GM18907 (cell line): Measurements from ENCODE around the gene PIM2.
"Not testable (repeated sequence)": the region's sequence is repeated elsewhere in the genome, so short reads cannot be mapped to it uniquely, and the experiment has no call there.

Experiments
- ATAC-seq: cut with Tn5 transposase; IDR thresholded peaks from one replicate; pipeline ENCODE4 v1.9.1; 2021; ENCODE audit warnings: mild to moderate bottlenecking, moderate library complexity; ENCODE audit not compliant: unreplicated experiment

Gene PIM2

DNA sequence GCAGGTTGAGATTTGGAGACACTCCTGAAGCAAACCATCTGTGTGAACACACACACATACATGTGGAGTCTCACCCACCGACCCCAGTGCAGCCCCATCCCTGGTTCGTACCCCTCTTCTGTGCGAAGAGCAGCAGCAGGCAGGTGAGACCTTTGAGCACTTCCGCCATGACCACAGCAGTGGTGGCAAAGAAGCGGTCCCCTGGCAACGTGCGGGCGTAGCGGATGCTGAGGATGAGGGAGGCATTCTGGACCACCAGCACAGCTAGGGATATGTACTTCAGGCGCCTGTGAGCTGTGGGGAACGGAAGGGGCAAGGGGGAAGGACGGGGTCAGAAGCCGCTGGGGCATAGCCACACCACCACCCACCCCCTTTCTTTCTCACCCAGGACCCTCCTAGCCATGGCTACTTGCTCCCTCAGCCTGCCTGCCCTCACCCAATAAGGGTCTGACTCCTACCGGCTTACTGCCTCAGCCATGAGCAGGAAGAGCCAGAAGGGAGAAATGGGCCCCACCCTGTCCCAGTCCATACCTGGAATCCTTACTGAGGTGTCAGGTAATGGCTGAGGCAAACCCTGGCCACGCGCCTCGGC is 9.0 kb downstream of the PIM2 start:
- no peak for ATAC-seq

DNA sequence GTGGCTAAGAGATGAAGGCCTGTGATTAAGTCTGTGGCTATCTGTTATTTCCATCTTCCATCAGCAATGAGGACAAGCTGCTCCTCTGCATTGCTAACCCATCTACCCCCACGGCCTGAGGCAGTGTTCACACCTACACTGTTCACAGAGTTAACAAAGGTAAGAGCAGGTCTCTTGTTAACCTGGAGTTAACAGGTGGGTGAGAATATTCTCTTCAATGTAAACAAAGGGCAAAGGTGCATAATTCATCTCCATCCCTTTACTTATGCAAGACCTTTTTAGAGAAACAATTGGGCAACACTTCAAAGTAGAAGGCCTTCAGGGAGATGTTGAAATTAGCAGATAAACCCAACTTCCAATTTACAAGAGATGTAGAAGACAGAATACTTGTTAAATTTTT is 10.2 kb downstream of the PIM2 start:
- ATAC-seq: no peak

DNA sequence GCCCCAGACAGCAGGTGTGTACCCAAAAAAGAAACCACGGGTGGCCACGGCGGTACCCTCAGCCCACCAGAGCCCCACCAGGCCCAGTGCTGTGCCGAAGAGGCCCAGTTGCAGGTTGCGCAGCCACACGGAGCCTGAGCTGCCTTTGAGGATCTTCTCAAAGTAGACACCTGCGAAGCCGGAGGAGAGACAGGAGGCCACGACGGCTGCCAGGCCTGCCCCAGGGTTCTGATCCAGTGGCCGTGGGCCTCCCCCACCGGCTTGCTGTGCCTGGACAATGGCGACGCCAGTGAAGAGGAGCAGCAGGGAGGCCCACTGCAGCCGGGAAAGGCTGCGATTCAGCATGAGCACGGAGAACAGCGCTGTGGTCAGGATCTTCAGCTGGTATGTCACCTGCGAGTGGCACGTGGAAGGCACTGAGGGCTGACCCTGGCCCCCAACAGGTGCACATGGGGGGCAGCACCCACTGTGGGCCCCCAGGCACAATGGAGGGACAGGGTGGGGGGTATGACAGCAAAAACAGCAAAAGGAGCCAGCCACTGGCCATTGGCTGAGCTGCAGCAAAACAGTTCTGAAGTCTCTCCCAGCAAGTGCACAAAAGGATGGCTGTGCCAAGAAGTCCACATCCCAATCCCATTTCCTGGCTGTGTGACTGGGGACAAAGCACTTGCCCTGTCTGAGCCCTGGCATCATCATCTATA is 13.6 kb downstream of the PIM2 start:
- ATAC-seq: no peak

DNA sequence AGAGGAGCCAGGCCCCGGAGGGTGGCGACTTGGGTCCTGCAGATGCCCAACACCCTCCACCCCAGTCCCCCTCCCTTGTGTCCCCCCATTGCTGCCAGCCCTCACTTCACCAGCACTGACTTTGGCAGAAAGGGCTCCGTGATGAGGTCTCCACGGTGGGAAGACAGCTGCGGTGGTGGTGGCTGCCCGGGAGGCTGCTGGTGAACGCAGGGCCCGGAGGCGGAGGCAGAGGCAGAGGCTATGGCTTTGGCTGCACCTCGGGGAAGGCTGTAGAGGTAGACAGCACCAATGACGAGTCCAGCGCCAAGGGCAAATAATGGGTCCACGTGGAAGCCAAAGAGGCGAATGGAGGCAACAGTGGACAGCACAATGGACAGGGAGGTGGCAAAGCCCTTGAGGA is 14.2 kb downstream of the PIM2 start:
- no peak for ATAC-seq

DNA sequence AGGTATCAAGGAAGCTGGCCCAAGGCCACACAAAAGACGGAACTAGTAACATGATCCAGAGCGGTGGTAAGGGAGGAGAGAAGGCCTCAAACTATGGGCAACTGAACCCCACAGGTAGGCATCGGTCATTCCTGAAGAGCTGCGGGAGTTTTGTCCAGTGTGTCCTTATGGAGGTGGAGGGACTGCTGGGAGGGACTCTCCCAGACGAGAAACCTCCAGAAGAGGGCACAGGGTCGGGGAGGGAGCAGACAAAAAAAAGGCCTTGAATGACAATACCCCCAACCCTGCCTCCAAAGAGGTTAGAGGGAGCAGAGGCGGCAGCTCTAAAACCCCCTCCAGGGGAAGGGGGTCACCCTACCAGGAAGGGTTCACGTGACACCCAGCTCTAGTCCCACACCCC is 14.6 kb downstream of the PIM2 start:
- no peak for ATAC-seq

DNA sequence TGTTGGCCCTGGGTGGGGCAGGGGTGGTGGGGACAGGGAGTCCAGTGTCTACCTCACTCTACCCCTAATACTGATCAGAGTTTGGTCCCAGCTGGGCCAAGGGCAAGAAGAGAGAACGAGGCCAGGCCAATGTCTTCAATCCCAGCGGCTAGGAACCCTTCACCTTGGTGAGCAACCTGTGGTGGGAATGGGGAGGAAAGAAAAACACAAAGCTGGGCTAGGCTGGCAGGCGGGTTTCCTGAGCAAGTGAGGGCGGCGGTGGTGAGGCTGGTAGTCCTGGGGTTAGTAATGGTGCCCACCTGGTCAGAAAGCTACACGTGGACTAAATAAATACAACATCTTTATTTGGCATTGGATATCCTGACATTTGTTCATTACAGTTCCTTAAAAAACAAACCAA is 15.5 kb downstream of the PIM2 start:
- ATAC-seq: no peak

DNA sequence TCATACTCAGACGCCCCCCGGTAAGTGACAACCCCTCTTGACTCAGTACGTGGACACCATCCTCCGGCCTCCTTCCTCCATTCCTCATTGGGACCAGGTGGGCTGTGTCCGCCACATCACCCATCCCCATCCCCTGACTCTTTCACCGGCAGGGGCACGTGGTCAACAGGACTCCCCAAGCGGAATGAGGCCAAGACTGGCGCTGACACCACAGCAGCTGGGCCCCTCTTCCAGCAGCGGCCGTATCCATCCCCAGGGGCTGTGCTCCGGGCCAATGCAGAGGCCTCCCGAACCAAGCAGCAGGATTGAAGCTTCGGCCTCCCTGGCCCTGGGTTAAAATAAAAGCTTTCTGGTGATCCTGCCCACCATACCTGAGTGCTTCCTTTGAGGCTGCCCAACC is 16.0 kb downstream of the PIM2 start:
- ATAC-seq: no peak

DNA sequence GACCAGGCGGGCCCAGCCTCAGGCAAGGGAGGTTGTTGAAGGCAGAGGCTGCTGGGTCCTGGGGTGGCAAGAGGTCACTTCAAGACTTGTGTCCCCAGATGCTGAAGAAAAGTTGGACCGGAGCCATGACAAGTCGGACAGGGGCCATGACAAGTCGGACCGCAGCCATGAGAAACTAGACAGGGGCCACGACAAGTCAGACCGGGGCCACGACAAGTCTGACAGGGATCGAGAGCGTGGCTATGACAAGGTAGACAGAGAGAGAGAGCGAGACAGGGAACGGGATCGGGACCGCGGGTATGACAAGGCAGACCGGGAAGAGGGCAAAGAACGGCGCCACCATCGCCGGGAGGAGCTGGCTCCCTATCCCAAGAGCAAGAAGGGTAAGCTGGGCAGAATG is 16.7 kb downstream of the PIM2 start:
- ATAC-seq: no peak

- ATAC-seq: no peak
Observed at GRCh38 chrX:48901069-48901468, 17.8 kb downstream of the PIM2 start.

- no peak for ATAC-seq
Observed at GRCh38 chrX:48899078-48899410, 19.8 kb downstream of the PIM2 start.

DNA sequence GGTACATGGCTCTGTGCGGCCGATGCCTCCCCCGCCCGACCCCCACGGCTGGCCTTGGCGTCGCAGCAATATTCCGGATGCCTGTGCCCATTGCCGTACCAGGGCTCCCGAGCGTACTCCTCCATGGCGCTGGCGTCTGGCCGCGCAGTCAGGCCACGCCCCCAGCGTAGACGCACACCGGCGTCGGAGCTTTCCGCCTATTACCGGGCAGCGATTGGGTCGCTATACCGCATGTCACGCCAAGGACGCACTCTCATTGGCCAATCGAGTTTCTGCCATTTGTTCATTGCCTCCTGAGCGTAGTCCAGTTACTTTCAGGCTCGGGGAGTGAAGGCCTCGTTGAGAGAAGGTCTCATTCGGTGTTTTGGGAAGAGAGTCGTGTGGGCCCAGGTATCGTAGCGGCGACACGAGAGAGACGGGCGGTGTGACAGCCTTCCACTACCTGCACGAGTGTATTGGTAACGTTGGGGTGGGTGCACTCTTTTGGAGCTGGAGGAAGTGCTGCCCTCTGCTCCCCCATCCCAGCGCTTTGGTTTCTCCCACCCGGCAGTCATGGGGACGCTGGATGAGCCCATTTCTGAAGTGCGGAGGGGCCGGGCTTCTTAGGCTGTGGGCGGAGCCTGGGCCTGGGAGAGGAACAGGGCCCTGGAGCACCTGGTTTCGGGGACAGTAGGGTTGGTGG is 21.1 kb downstream of the PIM2 start, which contains the start of the genes PQBP1 and TIMM17B:
Gene PQBP1, plus strand, starts transcription at position 306 of the 682 bp plus-strand sequence. CDS start 580 bp downstream, outside the sequence.
Gene TIMM17B, minus strand, starts transcription at position 144 of the 682 bp plus-strand sequence. Its CDS starts 19 bp downstream, at position 125.
- ATAC-seq: peak; percentile 85

DNA sequence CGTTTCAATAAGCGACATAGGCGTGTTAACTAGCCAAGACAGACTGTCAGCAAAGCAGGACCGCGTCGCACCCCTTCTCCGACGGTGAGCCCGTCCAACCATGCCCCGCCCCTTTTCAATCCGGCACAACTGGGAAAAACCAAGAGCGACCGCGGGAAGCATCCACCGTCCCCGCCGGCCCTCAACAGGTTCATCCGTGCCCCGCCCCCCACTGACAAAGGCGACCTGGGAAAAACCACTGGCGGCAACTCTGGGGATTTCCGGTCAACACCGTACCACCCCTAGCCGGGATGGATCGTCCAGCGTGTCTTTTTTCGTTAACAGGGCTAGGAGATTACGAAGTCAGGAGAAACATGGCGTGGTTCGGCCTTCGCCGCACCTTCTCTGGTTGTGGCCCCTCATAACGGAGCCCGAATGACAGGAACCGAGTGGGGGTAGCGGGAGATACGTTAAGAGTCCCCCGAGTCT is 21.6 kb downstream of the PIM2 start:
- ATAC-seq: peak; percentile 24

GRCh38 chrX:48896611-48897011 is 22.2 kb downstream of the PIM2 start:
- no peak for ATAC-seq

DNA sequence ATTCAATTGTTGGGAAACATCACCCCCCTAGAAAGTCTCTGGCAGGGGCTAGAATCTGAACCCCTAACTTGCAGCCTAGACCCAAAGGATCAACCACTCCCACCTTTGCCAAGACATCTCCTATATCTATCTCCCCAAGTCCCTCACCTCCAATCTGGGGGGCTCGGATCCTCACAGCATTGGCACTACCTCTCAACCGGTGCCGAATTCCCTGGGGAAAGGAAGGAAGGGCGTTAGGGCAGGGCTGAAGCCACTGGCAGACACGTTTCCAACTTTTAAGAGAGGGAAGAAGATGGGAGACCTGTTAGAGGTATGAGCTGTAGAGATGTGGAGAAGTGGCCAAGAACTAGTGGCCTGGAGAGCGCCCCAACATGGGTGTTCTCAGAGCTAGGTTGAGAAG is 23.9 kb downstream of the PIM2 start:
- ATAC-seq: no peak

DNA sequence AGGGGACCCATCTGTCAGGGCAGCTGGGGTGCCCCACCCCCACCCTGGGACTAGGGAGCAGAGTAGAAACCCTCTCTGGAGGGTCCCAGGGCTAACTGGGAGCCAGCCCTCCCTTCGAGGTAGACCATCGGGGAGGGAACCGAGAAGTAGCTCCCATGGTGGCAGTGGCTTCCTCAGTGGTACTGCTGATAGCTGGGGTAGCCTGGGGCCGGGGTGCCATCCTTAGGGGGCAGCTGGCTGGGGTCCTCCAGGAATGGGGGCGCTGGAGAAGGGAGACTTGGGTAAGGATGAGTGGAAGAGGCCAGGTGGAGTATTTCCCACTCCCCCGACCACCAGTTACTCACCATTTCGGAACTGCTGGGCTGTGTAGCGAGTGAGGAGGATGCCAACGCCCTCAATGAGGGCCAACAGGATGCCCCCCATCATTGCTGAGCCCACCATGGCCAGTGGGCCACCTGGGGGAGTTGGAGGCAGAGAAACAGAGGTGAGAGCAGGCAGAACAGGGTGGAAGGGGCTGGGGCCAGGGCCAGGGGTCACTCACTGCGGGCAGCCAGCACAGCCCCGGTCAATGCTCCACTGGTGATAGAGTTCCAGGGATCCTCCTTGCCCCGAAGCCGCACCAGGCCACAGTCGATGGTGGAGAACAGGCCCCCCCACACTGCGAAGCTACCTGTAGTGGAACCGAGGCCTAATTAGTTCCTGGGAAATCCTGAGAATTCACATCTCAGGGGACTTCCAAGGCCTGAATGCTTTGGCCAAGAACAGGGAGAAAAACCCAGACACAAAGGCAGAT is 25.1 kb downstream of the PIM2 start:
- no peak for ATAC-seq

DNA sequence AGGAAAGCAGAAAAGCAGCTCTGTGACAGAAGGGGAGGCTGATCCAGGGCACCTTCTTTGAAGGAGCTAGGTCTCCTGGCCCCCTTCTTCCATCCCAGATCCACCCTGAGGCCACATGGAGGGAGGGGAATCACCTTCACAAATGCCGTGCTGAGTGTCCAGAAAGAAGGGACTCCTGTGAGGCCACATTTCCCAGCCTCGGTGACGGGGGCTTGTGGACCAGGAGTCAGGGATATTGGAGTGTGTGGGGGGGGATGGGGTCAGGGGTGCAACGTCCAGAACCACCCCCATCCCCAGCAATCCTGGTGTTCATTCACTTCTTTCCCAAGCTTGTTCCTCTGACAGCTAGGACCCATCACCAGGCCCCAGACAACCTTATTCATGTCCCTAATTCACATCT is 25.9 kb downstream of the PIM2 start:
- no peak for ATAC-seq

DNA sequence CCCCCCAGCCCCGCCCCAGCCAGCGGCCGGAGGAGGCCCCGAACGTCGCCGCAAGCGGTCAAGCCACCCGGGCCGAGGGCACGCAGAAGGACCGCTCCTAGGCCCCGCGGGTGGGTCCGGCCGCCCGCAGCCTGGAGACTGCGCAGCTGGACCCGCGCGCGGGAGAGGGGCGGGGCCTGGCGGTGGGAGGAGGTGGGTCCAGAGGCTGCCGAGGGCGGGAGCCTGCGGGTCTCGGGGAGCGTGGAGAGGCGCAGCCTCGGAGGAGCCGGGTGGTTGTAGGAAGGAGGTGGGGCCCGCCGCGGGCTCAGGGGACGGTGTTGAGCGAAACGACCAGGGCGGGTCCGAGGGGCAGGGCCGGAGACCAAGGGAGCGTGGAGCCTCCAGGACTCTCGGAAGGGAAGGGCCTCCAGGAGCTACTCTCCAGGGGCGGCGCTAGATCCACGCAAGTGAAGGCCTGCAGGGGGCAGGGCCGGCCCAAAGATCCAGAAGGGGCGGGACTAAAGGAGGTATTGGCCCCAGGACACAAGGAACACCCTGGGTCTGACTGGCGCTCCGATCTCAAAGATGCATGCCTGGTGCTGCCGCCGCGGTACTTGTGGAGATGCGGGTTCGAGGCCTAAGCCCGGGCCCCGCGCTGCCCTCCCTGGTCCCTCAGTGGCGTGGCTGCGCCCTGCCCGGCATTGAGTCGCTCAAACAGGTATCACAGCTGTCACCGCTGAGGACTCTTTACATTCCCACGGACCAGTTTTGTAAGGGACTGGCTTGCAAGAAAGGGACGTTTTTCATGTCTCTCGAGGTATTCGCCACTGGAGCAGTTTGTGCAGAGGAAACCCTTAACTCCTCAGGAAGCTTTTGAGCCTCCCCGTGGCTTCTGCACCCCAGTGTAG is 27.2 kb downstream of the PIM2 start:
- peak; percentile 78 for ATAC-seq

- ATAC-seq: peak; percentile 50
Observed at GRCh38 chrX:48890934-48891401, 27.9 kb downstream of the PIM2 start.

DNA sequence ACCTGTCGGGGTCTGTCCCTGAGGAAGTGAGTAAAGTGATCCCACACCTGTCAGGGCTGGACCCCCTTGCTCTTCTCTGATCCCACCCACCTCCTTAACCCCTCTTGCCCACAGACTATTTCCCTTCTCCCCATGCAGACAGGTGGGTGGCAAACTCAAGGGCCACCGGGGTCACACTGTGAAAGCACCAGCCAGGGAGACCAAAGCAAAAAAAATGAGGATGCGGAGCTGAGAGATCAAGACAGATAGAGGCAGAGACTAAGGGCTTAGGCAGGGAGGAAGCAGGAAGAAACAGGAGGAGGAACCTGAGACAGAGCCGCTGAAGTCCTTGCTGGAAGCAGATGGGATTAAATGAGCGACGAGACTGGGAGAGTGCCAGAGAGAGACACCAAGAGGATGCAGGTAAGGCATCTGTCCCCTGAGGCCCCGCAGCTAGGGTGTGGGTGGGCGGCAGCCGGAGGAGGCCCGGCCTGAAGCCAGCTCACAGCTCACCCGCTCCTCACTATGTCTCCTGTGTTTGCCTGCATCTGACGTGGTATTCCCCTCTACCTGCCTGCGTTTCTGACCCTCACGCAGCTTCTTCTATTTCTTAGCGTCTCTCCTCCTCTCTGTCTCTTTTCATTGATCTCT is 28.4 kb downstream of the PIM2 start:
- no peak for ATAC-seq

DNA sequence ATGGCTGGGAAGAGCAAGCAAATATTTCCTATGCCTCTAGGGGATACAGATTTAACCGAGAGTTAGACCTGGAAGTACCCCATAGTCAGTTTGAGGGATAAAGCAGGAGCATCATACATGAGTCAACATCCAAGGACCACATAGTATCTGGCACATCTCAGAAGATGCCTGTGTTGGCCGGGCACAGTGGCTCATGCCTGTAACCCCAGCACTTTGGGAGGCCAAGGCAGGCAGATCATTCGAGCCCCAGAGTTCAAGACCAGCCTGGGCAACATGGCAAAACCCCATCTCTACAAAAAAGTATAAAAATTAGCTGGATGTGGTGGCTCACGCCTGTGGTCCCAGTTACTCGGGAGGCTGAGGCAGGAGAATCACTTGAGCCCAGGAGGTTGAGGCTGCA is 32.2 kb downstream of the PIM2 start:
- not testable (repeated sequence) for ATAC-seq
